ENCODE results near the gene B3GAT1. TPM values are rescaled to one million over a fixed set of nuclear protein-coding genes. Genes with fewer than 3 reads are reported as not detected.

The B3GAT1 gene
- total RNA-seq, 1 experiment from 2014 or later, result 0.10 TPM

DNA sequence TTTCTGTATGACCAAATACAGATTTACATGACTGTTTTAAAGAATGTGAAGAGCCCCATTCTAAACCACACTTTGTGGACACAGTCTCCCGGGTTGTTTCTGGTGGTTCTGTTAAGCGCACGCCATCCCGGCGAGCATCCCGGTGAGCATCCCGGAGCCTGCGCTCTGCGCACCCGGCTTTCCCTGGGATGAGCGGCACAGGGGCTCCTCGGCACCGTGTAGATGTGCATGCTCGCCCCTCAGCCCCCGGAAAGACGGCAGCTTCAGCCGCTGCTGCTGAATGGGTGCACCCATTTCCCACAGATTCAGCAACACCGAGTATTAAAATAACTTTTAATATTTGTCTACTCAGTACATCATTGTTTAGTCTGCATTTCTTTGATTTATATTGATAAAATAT lies 44.3 kb downstream of the B3GAT1 start:
- ChIA-PET CTCF (no interaction called here), POLR2A (no interaction called here)
- no peak for ATAC-seq
- H3K9me3 ChIP-seq (ENCODE audit: control insufficient read depth, insufficient read depth, low read depth, low read length), result no peaks in the 10 kb centered on the region
- intact Hi-C loops (cut with micrococcal nuclease; ENCODE audit: unreplicated experiment), result no loop called here
- no peak overlapping the region for H3K27ac ChIP-seq (ENCODE audit: low read length)
- BruUV-seq (replicated peaks), result no TSS peak
- DNase-seq (ENCODE audit: low read depth, low spot score), result no peak
- no peaks in the 10 kb centered on the region for H3K27me3 ChIP-seq (ENCODE audit: control insufficient read depth, insufficient read depth, low read length)
- TF ChIP-seq POLR2AphosphoS5 (IDR thresholded peaks at IDR 0.05; ENCODE audit: low read depth, low read length), result no peak
- TF ChIP-seq SIN3A (IDR thresholded peaks at IDR 0.05; ENCODE audit: borderline replicate concordance, insufficient read depth, low read depth, low read length), result no peak
- TF ChIP-seq, protein P1, sequence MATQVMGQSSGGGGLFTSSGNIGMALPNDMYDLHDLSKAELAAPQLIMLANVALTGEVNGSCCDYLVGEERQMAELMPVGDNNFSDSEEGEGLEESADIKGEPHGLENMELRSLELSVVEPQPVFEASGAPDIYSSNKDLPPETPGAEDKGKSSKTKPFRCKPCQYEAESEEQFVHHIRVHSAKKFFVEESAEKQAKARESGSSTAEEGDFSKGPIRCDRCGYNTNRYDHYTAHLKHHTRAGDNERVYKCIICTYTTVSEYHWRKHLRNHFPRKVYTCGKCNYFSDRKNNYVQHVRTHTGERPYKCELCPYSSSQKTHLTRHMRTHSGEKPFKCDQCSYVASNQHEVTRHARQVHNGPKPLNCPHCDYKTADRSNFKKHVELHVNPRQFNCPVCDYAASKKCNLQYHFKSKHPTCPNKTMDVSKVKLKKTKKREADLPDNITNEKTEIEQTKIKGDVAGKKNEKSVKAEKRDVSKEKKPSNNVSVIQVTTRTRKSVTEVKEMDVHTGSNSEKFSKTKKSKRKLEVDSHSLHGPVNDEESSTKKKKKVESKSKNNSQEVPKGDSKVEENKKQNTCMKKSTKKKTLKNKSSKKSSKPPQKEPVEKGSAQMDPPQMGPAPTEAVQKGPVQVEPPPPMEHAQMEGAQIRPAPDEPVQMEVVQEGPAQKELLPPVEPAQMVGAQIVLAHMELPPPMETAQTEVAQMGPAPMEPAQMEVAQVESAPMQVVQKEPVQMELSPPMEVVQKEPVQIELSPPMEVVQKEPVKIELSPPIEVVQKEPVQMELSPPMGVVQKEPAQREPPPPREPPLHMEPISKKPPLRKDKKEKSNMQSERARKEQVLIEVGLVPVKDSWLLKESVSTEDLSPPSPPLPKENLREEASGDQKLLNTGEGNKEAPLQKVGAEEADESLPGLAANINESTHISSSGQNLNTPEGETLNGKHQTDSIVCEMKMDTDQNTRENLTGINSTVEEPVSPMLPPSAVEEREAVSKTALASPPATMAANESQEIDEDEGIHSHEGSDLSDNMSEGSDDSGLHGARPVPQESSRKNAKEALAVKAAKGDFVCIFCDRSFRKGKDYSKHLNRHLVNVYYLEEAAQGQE (IDR thresholded peaks at IDR 0.05; ENCODE audit: insufficient read depth in 1 of 2, low read depth in 2 of 2, low read length in 1 of 2), result no peak
- TF ChIP-seq, protein P2, sequence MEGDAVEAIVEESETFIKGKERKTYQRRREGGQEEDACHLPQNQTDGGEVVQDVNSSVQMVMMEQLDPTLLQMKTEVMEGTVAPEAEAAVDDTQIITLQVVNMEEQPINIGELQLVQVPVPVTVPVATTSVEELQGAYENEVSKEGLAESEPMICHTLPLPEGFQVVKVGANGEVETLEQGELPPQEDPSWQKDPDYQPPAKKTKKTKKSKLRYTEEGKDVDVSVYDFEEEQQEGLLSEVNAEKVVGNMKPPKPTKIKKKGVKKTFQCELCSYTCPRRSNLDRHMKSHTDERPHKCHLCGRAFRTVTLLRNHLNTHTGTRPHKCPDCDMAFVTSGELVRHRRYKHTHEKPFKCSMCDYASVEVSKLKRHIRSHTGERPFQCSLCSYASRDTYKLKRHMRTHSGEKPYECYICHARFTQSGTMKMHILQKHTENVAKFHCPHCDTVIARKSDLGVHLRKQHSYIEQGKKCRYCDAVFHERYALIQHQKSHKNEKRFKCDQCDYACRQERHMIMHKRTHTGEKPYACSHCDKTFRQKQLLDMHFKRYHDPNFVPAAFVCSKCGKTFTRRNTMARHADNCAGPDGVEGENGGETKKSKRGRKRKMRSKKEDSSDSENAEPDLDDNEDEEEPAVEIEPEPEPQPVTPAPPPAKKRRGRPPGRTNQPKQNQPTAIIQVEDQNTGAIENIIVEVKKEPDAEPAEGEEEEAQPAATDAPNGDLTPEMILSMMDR (IDR thresholded peaks at IDR 0.05), result no peak
- H3K36me3 ChIP-seq (ENCODE audit: control insufficient read depth, insufficient read depth, low read length), result no peaks in the 10 kb centered on the region
- H3K4me3 ChIP-seq (ENCODE audit: low read depth in 2 of 2, low read length in 2 of 2), result no peak overlapping the region
- in situ Hi-C loops (cut with HindIII; ENCODE audit: low pct_unique_long_range_greater_than_20kb, low sequenced_read_pairs), result no loop called here
- no peaks in the 10 kb centered on the region for H3K4me1 ChIP-seq (ENCODE audit: control insufficient read depth, insufficient read depth, low read length)

DNA sequence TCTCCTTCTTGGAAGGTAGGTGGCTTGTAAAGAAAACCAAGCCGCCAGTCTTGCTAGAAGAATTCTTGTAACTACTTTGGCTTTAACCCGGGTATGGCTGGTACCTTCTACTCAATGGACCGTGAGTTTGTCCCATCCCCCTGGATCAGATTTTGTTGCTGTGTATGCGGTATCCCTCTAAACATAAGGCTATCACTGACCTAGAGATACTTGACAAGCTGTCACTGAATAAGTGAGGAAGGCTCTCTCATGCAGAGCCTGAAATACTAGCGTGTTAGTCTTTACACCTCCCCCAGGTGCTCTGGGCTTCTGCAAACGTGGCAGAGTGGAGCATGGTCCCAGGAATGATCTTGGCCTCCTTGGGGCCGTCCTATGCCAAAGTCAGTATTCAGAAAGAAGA lies 45.8 kb downstream of the B3GAT1 start:
- Histone ChIP-seq H3K27ac (ENCODE audit: low read length) (no peak overlapping the region), H3K9me3 (ENCODE audit: control insufficient read depth, insufficient read depth, low read depth, low read length) (no peaks in the 10 kb centered on the region), H3K36me3 (ENCODE audit: control insufficient read depth, insufficient read depth, low read length) (no peaks in the 10 kb centered on the region), H3K4me1 (ENCODE audit: control insufficient read depth, insufficient read depth, low read length) (no peaks in the 10 kb centered on the region), H3K4me3 (ENCODE audit: low read depth in 2 of 2, low read length in 2 of 2) (no peak overlapping the region), H3K27me3 (ENCODE audit: control insufficient read depth, insufficient read depth, low read length) (no peaks in the 10 kb centered on the region)
- ChIA-PET CTCF (interaction anchor here (0.5 kb wide), 1 partner anchor 171 kb away, joined by 3 read pairs; no protein-coding TSS in a partner anchor), POLR2A (interaction anchor here (0.6 kb wide), 1 partner anchor 92 kb away, joined by 4 read pairs; no protein-coding TSS in a partner anchor)
- BruUV-seq (replicated peaks), result no TSS peak
- TF ChIP-seq POLR2AphosphoS5 (IDR thresholded peaks at IDR 0.05; ENCODE audit: low read depth, low read length) (no peak), TCF7L2 (IDR thresholded peaks at IDR 0.05; ENCODE audit: low read depth, low read length) (no peak), SIN3A (IDR thresholded peaks at IDR 0.05; ENCODE audit: borderline replicate concordance, insufficient read depth, low read depth, low read length) (no peak)
- TF ChIP-seq, protein P1 (IDR thresholded peaks at IDR 0.05; ENCODE audit: insufficient read depth in 1 of 2, low read depth in 2 of 2, low read length in 1 of 2), result no peak
- TF ChIP-seq, protein P2 (IDR thresholded peaks at IDR 0.05), result no peak
- DNase-seq (ENCODE audit: low read depth, low spot score) (no peak), ATAC-seq (no peak)
- intact Hi-C loops (cut with micrococcal nuclease; ENCODE audit: unreplicated experiment), result no loop called here
- in situ Hi-C loops (cut with HindIII; ENCODE audit: low pct_unique_long_range_greater_than_20kb, low sequenced_read_pairs), result no loop called here
